HG02885 (cell line): ENCODE results near the gene ZNF385C.
"Not testable (repeated sequence)": the region's sequence is repeated elsewhere in the genome, so short reads cannot be mapped to it uniquely, and the experiment has no call there.

Experiments
- ATAC-seq: cut with Tn5 transposase; IDR thresholded peaks from one replicate; pipeline ENCODE4 v1.9.1; 2021; ENCODE audit warnings: mild to moderate bottlenecking; ENCODE audit not compliant: unreplicated experiment, poor library complexity

ZNF385C gene

GRCh38 chr17:42025936-42026335, 72.3 kb downstream of the ZNF385C start:
- ATAC-seq: no peak

GRCh38 chr17:42025191-42025579, 73.1 kb downstream of the ZNF385C start:
- no peak for ATAC-seq

GRCh38 chr17:42023524-42024349, 74.5 kb downstream of the ZNF385C start:
- no peak for ATAC-seq

GRCh38 chr17:42020845-42021244, 77.4 kb downstream of the ZNF385C start:
- not testable (repeated sequence) for ATAC-seq

GRCh38 chr17:42019509-42020404, 78.5 kb downstream of the ZNF385C start, which contains the start of gene NKIRAS2:
NKIRAS2 (plus strand) TSS chr17:42020090; CDS start chr17:42021578, 1,488 bp downstream.
- peak; percentile 55 for ATAC-seq

GRCh38 chr17:42018988-42019387, 79.3 kb downstream of the ZNF385C start:
- ATAC-seq: no peak

GRCh38 chr17:42018339-42018738, 79.9 kb downstream of the ZNF385C start:
- ATAC-seq: no peak

- ATAC-seq: no peak
These were observed 80.4 kb downstream of the ZNF385C start for GRCh38 chr17:42017866-42018200.

GRCh38 chr17:42016941-42017865, 81.1 kb downstream of the ZNF385C start, which contains the start of gene DNAJC7:
DNAJC7 (minus strand) TSS chr17:42017439; CDS start chr17:42017416, 23 bp downstream.
- peak; percentile 88 for ATAC-seq

- no peak for ATAC-seq
These were observed 81.9 kb downstream of the ZNF385C start for GRCh38 chr17:42016411-42016831.

- not testable (repeated sequence) for ATAC-seq
These were observed 84.5 kb downstream of the ZNF385C start for GRCh38 chr17:42013740-42014139.

GRCh38 chr17:42012363-42012762, 85.9 kb downstream of the ZNF385C start:
- not testable (repeated sequence) for ATAC-seq

- no peak for ATAC-seq
These were observed 87.3 kb downstream of the ZNF385C start for GRCh38 chr17:42010898-42011516.

- not testable (repeated sequence) for ATAC-seq
These were observed 88.0 kb downstream of the ZNF385C start for GRCh38 chr17:42010266-42010680.

GRCh38 chr17:42009170-42009569, 89.1 kb downstream of the ZNF385C start:
- ATAC-seq: no peak

GRCh38 chr17:42005166-42005565, 93.1 kb downstream of the ZNF385C start:
- ATAC-seq: no peak

GRCh38 chr17:42002792-42003301, 95.4 kb downstream of the ZNF385C start:
- ATAC-seq: no peak

GRCh38 chr17:42002175-42002791, 96.0 kb downstream of the ZNF385C start:
- no peak for ATAC-seq

GRCh38 chr17:42001729-42002128, 96.5 kb downstream of the ZNF385C start:
- no peak for ATAC-seq
